Left ventricle myocardium inferior (tissue), 1 donor: ENCODE data around the gene UBLCP1. TPM values are rescaled to one million over a fixed set of nuclear protein-coding genes. Genes with fewer than 3 reads are reported as not detected.
"Not testable (repeated sequence)": the region's sequence is repeated elsewhere in the genome, so short reads cannot be mapped to it uniquely, and the experiment has no call there.

Experiments
- DNase-seq: peaks from one replicate; pipeline ENCODE4 v3.0.0-alpha.2; 2020
- H3K27ac ChIP-seq: fragments of 200-600 bp; replicated peaks from 2 replicates; pipeline ENCODE4 v1.8.0; 2021
- H3K27me3 ChIP-seq: fragments of 200-600 bp; 2 replicates; pipeline ENCODE4 v1.8.0; 2021; ENCODE audit warnings: low read depth
- H3K36me3 ChIP-seq: fragments of 200-600 bp; 2 replicates; pipeline ENCODE4 v1.8.0; 2021
- H3K4me1 ChIP-seq: fragments of 200-600 bp; 2 replicates; pipeline ENCODE4 v1.8.0; 2021
- H3K4me3 ChIP-seq: fragments of 200-600 bp; 2 replicates; pipeline ENCODE4 v1.8.0; 2021; ENCODE audit warnings: mild to moderate bottlenecking, moderate library complexity
- H3K9me3 ChIP-seq: fragments of 200-600 bp; replicated peaks from 2 replicates; pipeline ENCODE4 v1.8.0; 2021
- intact Hi-C: fragments of 100-400 bp; cut with micrococcal nuclease; formaldehyde crosslinking; loops from one replicate; pipeline ENCODE4 v1.11.0; 2022
- total RNA-seq: library from RNA; stranded (reverse); fragmentation: NEBNext Ultra II Directional; extraction: Animal tissue kit (Norgen Biotek cat#: 25700); gene quantifications from one replicate; pipeline ENCODE4 v1.2.1, GENCODE V29; 2021
- TF ChIP-seq, protein P1 (sequence below): fragments of 200-600 bp; IDR thresholded peaks from 2 replicates; pipeline ENCODE4 v1.8.0; 2021; ENCODE audit warnings: antibody characterized with exemption, mild to moderate bottlenecking, borderline replicate concordance
- donor health status: DM: no; HTN: yes; CAD: no; lungs with severe emphysema.

UBLCP1 gene
- total RNA-seq, 1 donor from 2014 or later: 15.9 TPM

DNA sequence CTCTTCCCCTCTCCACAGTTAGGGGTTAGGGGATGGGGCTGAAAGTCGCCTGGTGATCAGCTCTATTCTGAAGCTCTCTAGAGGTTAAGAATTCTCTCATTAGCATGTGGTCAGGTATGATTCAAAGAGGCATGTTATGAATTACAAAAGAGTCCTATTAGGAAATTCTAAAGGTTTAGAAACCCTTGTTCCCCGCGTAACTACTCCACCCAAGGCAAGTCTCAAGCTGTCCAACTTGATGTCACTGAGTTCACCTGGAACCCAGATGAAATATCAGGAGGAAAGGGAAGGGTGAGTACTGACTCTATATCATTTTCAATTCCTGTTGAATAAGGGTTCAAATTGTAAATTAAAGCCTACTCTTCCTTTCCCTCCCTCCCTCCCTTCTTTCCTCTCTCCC is 35.6 kb upstream of the UBLCP1 start:
- TF ChIP-seq, protein P1, sequence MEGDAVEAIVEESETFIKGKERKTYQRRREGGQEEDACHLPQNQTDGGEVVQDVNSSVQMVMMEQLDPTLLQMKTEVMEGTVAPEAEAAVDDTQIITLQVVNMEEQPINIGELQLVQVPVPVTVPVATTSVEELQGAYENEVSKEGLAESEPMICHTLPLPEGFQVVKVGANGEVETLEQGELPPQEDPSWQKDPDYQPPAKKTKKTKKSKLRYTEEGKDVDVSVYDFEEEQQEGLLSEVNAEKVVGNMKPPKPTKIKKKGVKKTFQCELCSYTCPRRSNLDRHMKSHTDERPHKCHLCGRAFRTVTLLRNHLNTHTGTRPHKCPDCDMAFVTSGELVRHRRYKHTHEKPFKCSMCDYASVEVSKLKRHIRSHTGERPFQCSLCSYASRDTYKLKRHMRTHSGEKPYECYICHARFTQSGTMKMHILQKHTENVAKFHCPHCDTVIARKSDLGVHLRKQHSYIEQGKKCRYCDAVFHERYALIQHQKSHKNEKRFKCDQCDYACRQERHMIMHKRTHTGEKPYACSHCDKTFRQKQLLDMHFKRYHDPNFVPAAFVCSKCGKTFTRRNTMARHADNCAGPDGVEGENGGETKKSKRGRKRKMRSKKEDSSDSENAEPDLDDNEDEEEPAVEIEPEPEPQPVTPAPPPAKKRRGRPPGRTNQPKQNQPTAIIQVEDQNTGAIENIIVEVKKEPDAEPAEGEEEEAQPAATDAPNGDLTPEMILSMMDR: no peak
- no peaks in the 10 kb centered on the region for H3K9me3 ChIP-seq
- no peaks in the 10 kb centered on the region for H3K36me3 ChIP-seq
- H3K27ac ChIP-seq: no peak overlapping the region
- peaks cover 5% of the 10 kb centered on the region for H3K4me1 ChIP-seq
- no peak for DNase-seq
- no peak overlapping the region for H3K4me3 ChIP-seq
- intact Hi-C loops: no loop called here
- no peaks in the 10 kb centered on the region for H3K27me3 ChIP-seq

- H3K36me3 ChIP-seq, H3K4me3 ChIP-seq, H3K27me3 ChIP-seq, H3K27ac ChIP-seq, intact Hi-C loops, H3K9me3 ChIP-seq, DNase-seq, H3K4me1 ChIP-seq: not testable (repeated sequence)
Observed at GRCh38 chr5:159228097-159228496, 35.0 kb upstream of the UBLCP1 start.

GRCh38 chr5:159230657-159231056 is 32.4 kb upstream of the UBLCP1 start:
- Histone ChIP-seq H3K4me3 (no peak overlapping the region), H3K27me3 (no peaks in the 10 kb centered on the region), H3K36me3 (no peaks in the 10 kb centered on the region), H3K27ac (no peak overlapping the region), H3K9me3 (no peaks in the 10 kb centered on the region), H3K4me1 (no peaks in the 10 kb centered on the region)
- no peak for DNase-seq
- intact Hi-C loops: no loop called here
- TF ChIP-seq, protein P1: no peak

DNA sequence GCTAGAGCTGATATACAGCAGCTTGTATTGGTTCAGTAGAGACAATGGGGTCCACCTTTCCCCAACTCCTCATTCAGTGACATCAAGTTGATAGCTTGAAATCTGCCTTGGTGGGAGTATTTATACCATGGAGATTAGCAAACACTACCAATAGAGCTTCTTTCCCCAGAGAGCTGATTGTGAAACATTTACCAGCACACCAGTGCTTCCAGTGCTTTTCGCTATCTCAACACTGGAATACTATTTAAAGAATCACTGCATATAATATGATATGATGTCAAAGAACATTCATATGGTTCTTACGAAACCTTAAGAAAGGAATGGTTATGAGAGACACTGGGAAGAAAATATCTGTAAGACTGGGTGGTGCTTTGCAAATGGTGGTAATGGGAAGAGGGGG is 31.9 kb upstream of the UBLCP1 start:
- intact Hi-C loops: no loop called here
- no peaks in the 10 kb centered on the region for H3K4me1 ChIP-seq

DNA sequence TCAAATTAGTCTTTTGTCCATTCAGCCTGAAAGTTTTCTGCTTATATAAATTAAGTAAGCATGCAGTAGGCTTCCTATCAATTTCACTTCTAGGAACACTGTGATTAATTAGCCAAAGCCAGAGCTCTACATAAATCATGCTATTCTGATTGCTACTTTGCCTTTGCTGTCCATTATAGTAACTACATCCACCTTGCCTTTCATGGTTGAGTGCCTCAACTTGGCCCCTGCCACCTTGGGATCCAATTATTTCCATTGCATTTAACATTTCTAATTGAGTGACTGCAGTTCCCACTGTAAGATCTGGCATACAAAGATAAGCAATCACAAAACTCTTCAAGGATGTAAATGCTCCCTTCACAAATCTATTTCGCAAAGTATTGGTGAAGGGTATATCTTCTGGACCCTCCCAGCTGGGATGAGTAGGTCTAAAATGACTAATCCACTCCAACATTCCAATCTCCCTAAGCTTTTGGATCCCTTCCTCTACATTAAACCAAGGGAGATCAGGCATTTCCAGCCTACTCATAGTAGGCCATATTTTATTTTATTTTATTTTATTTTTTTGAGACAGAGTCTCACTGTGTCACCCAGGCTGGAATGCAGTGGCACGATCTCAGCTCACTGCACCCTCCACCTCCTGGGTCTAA is 27.1 kb upstream of the UBLCP1 start:
- DNase-seq, H3K9me3 ChIP-seq, H3K27me3 ChIP-seq, H3K36me3 ChIP-seq, H3K4me1 ChIP-seq, H3K27ac ChIP-seq, H3K4me3 ChIP-seq, intact Hi-C loops: not testable (repeated sequence)

More for the DNA sequence above, 31.9 kb upstream of the UBLCP1 start:
- Histone ChIP-seq H3K4me3 (no peak overlapping the region), H3K9me3 (no peaks in the 10 kb centered on the region), H3K27ac (no peak overlapping the region), H3K36me3 (no peaks in the 10 kb centered on the region), H3K27me3 (no peaks in the 10 kb centered on the region)
- no peak for DNase-seq
- TF ChIP-seq, protein P1: no peak

DNA sequence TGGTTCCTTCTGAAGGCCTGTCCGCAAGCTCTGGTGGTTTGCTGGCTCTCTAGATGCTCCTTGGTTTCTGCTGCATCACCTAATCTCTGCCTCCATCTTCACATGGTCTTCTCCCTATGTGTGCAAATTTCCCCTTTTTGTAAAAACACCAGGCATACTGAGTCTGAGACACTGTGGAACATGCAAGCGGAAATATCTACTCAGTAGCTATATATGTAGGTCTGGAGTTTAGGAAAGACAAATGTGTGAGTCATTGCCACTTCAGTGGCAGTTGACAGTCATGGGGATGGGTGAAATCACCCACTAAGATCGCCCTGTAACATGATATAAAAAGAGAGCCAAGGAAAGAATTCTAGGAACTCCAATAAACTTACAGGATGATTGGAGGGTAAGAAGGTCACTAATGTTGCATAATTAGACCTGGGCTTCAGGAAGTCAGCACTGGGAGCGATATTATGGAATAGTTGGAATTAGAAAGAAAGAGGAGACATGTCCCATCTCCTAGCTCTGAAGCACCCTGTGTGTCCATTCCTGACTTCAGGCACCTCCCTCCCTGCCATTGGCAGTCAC is 22.7 kb upstream of the UBLCP1 start:
- Histone ChIP-seq H3K36me3 (no peaks in the 10 kb centered on the region), H3K27me3 (no peaks in the 10 kb centered on the region), H3K4me3 (no peak overlapping the region), H3K27ac (no peak overlapping the region), H3K9me3 (no peaks in the 10 kb centered on the region), H3K4me1 (no peaks in the 10 kb centered on the region)
- intact Hi-C loops: no loop called here
- TF ChIP-seq, protein P1: no peak
- no peak for DNase-seq
